ENCODE data around the gene IRF2.

Gene IRF2

GRCh38 chr4:184455299-184455698 lies 19.1 kb downstream of the IRF2 start:
- no peak for ATAC-seq
- no peak for TF ChIP-seq TOX (CRISPR knock-in tag; IDR thresholded peaks at IDR 0.05; ENCODE audit: borderline replicate concordance)
- no peak for TF ChIP-seq ZFP30 (CRISPR knock-in tag; IDR thresholded peaks at IDR 0.05)
- TF ChIP-seq TSHZ2 (CRISPR knock-in tag; IDR thresholded peaks at IDR 0.05) = no peak

GRCh38 chr4:184453365-184454160 lies 20.8 kb downstream of the IRF2 start:
- TF ChIP-seq ZNF70 (CRISPR knock-in tag; IDR thresholded peaks at IDR 0.05) = no peak
- no peak for TF ChIP-seq ISL1 (CRISPR knock-in tag; IDR thresholded peaks at IDR 0.05)
- no peak for TF ChIP-seq BACH2 (CRISPR knock-in tag; IDR thresholded peaks at IDR 0.05; ENCODE audit: borderline replicate concordance)
- no peak for TF ChIP-seq ZFP3 (CRISPR knock-in tag; IDR thresholded peaks at IDR 0.05)
- peak; percentile 98 for ATAC-seq

- no peak for TF ChIP-seq ARNTL (CRISPR knock-in tag; IDR thresholded peaks at IDR 0.05; ENCODE audit: borderline replicate concordance, low read depth)
- TF ChIP-seq BACH2 (CRISPR knock-in tag; IDR thresholded peaks at IDR 0.05; ENCODE audit: borderline replicate concordance) = no peak
- TF ChIP-seq POU6F1 (CRISPR knock-in tag; IDR thresholded peaks at IDR 0.05; ENCODE audit: borderline replicate concordance, low read depth) = no peak
- TF ChIP-seq ESRRG (CRISPR knock-in tag; IDR thresholded peaks at IDR 0.05) = no peak
- no peak for TF ChIP-seq TOX (CRISPR knock-in tag; IDR thresholded peaks at IDR 0.05; ENCODE audit: borderline replicate concordance)
- no peak for TF ChIP-seq TSHZ2 (CRISPR knock-in tag; IDR thresholded peaks at IDR 0.05)
- TF ChIP-seq GLIS3 (CRISPR knock-in tag; IDR thresholded peaks at IDR 0.05) = no peak
- TF ChIP-seq ZC3H10 (CRISPR knock-in tag; IDR thresholded peaks at IDR 0.05) = no peak
- no peak for TF ChIP-seq PPARA (CRISPR knock-in tag; IDR thresholded peaks at IDR 0.05; ENCODE audit: borderline replicate concordance)
- TF ChIP-seq ZFP3 (CRISPR knock-in tag; IDR thresholded peaks at IDR 0.05) = no peak
- no peak for TF ChIP-seq CSRNP3 (CRISPR knock-in tag; IDR thresholded peaks at IDR 0.05)
- TF ChIP-seq CREB5 (CRISPR knock-in tag; IDR thresholded peaks at IDR 0.05; ENCODE audit: low read depth) = no peak
- TF ChIP-seq ISL1 (CRISPR knock-in tag; IDR thresholded peaks at IDR 0.05) = no peak
- no peak for TF ChIP-seq ZNF8 (CRISPR knock-in tag; IDR thresholded peaks at IDR 0.05)
- ATAC-seq = no peak
Observed at GRCh38 chr4:184452740-184453139, 21.6 kb downstream of the IRF2 start.

GRCh38 chr4:184451726-184452125 lies 22.6 kb downstream of the IRF2 start:
- peak; percentile 13; the same call in 1 of the 3 replicates for ATAC-seq
- TF ChIP-seq SNAI2 (CRISPR knock-in tag; IDR thresholded peaks at IDR 0.05) (no peak), TCF4 (CRISPR knock-in tag; IDR thresholded peaks at IDR 0.05; ENCODE audit: borderline replicate concordance) (no peak), CSRNP3 (CRISPR knock-in tag; IDR thresholded peaks at IDR 0.05) (no peak), PATZ1 (CRISPR knock-in tag; IDR thresholded peaks at IDR 0.05; ENCODE audit: borderline replicate concordance) (no peak), PPARA (CRISPR knock-in tag; IDR thresholded peaks at IDR 0.05; ENCODE audit: borderline replicate concordance) (no peak), CSDC2 (CRISPR knock-in tag; IDR thresholded peaks at IDR 0.05) (no peak), ARNTL (CRISPR knock-in tag; IDR thresholded peaks at IDR 0.05; ENCODE audit: borderline replicate concordance, low read depth) (no peak)
